Loucy (cell line): ENCODE measurements around the gene SLCO1B1.
"Not testable (repeated sequence)": the region's sequence is repeated elsewhere in the genome, so short reads cannot be mapped to it uniquely, and the experiment has no call there.

ENCODE experiments used
- H2AFZ ChIP-seq: fragments of 200-600 bp; sonication (generic); 2 replicates; pipeline ENCODE4 v1.6.0; 2016; ENCODE audit warnings: antibody characterized with exemption, mild to moderate bottlenecking, low read length, moderate library complexity
- H3F3A ChIP-seq: fragments of 200-600 bp; 2 replicates; pipeline ENCODE4 v1.6.0; 2016; ENCODE audit warnings: antibody characterized with exemption, low read depth, mild to moderate bottlenecking
- H3K27me3 ChIP-seq: fragments of 200-600 bp; sonication (generic); 2 replicates; pipeline ENCODE4 v1.6.1; 2014; ENCODE audit warnings: low read length, mild to moderate bottlenecking; ENCODE audit not compliant: insufficient read depth, poor library complexity, severe bottlenecking
- H3K36me3 ChIP-seq: fragments of 200-600 bp; sonication (generic); 2 replicates; pipeline ENCODE4 v1.6.1; 2016; ENCODE audit warnings: low read length; ENCODE audit not compliant: insufficient read depth
- H3K4me1 ChIP-seq: fragments of 200-600 bp; sonication (generic); 2 replicates; pipeline ENCODE4 v1.5.1; 2014; ENCODE audit warnings: low read length, mild to moderate bottlenecking; ENCODE audit not compliant: insufficient read depth, poor library complexity, severe bottlenecking
- H3K4me2 ChIP-seq: fragments of 200-600 bp; sonication (generic); 2 replicates; pipeline ENCODE4 v1.6.0; 2014; ENCODE audit warnings: antibody characterized with exemption, low read length, low read depth, mild to moderate bottlenecking; ENCODE audit not compliant: poor library complexity, severe bottlenecking
- H3K4me3 ChIP-seq: fragments of 200-600 bp; sonication (generic); 2 replicates; pipeline ENCODE4 v1.5.1; 2014; ENCODE audit warnings: low read length, mild to moderate bottlenecking, mixed read lengths; ENCODE audit not compliant: poor library complexity, severe bottlenecking
- H3K79me2 ChIP-seq: fragments of 200-600 bp; sonication (generic); 2 replicates; pipeline ENCODE4 v1.6.1; 2014; ENCODE audit warnings: low read length; ENCODE audit not compliant: insufficient read depth
- H3K9ac ChIP-seq: fragments of 200-600 bp; sonication (generic); 2 replicates; pipeline ENCODE4 v1.6.0; 2014; ENCODE audit warnings: mild to moderate bottlenecking, low read depth, low read length, moderate library complexity; ENCODE audit not compliant: poor library complexity, severe bottlenecking
- H3K9me2 ChIP-seq: fragments of 200-600 bp; sonication (generic); replicated peaks from 2 replicates; pipeline ENCODE4 v1.6.1; 2016; ENCODE audit warnings: low read depth, low read length, mixed read lengths
- H3K9me3 ChIP-seq: fragments of 200-600 bp; sonication (generic); 2 replicates; pipeline ENCODE4 v1.6.1; 2014; ENCODE audit warnings: mild to moderate bottlenecking, antibody characterized with exemption, low read length, low read depth; ENCODE audit not compliant: insufficient read depth
- H4K20me1 ChIP-seq: fragments of 200-600 bp; sonication (generic); 2 replicates; pipeline ENCODE4 v1.6.0; 2014; ENCODE audit warnings: antibody characterized with exemption, low read length, mild to moderate bottlenecking; ENCODE audit not compliant: insufficient read depth, poor library complexity, severe bottlenecking
- CTCF ChIP-seq: fragments of 200-600 bp; sonication (generic); conservative IDR thresholded peaks from 2 replicates; pipeline ENCODE4 v1.5.1; 2014; ENCODE audit warnings: mild to moderate bottlenecking, antibody characterized with exemption, low read length
- EZH2phosphoT487 ChIP-seq: fragments of 200-600 bp; IDR thresholded peaks from 2 replicates; pipeline ENCODE4 v1.6.1; 2018; ENCODE audit warnings: antibody characterized with exemption, mild to moderate bottlenecking, moderate library complexity, borderline replicate concordance

Gene SLCO1B1

GRCh38 chr12:21130998-21131397 lies at the start of gene SLCO1B1:
SLCO1B1 (plus strand) TSS chr12:21131194; CDS start chr12:21141575, 10,381 bp downstream.
- Histone ChIP-seq H3K4me1 (no peaks in the 10 kb centered on the region), H4K20me1 (no peaks in the 10 kb centered on the region), H2AFZ (no peak within 1 kb of the TSS), H3K79me2 (no peaks in the 10 kb centered on the region), H3K4me3 (no peak within 1 kb of the TSS), H3K36me3 (no peaks in the 10 kb centered on the region), H3K4me2 (no peak within 1 kb of the TSS), H3K9me3 (no peaks in the 10 kb centered on the region), H3F3A (no peaks in the 10 kb centered on the region), H3K9ac (no peak within 1 kb of the TSS), H3K9me2 (no peaks in the 10 kb centered on the region), H3K27me3 (no peaks in the 10 kb centered on the region)
- TF ChIP-seq CTCF: no peak
- no peak for TF ChIP-seq EZH2phosphoT487

- not testable (repeated sequence) for H3K36me3 ChIP-seq, H2AFZ ChIP-seq, H3K9me3 ChIP-seq, H3K9me2 ChIP-seq, H3K9ac ChIP-seq, H4K20me1 ChIP-seq, H3F3A ChIP-seq, H3K27me3 ChIP-seq, H3K4me3 ChIP-seq, H3K79me2 ChIP-seq, H3K4me2 ChIP-seq, H3K4me1 ChIP-seq
Measured at GRCh38 chr12:21084753-21085152, 46.2 kb upstream of the SLCO1B1 start.

GRCh38 chr12:21111732-21112131 lies 19.3 kb upstream of the SLCO1B1 start:
- H3K9me3 ChIP-seq: no peaks in the 10 kb centered on the region
- no peaks in the 10 kb centered on the region for H3K79me2 ChIP-seq
- H3K9me2 ChIP-seq: no peaks in the 10 kb centered on the region
- H3K4me3 ChIP-seq: no peak overlapping the region
- no peaks in the 10 kb centered on the region for H3K4me1 ChIP-seq
- H2AFZ ChIP-seq: no peak overlapping the region
- no peaks in the 10 kb centered on the region for H4K20me1 ChIP-seq
- no peaks in the 10 kb centered on the region for H3F3A ChIP-seq
- TF ChIP-seq EZH2phosphoT487: no peak
- TF ChIP-seq CTCF: no peak
- no peak overlapping the region for H3K4me2 ChIP-seq
- no peaks in the 10 kb centered on the region for H3K27me3 ChIP-seq
- no peak overlapping the region for H3K9ac ChIP-seq
- H3K36me3 ChIP-seq: no peaks in the 10 kb centered on the region

- H2AFZ ChIP-seq: no peak overlapping the region
- no peaks in the 10 kb centered on the region for H3F3A ChIP-seq
- no peak overlapping the region for H3K4me3 ChIP-seq
- no peaks in the 10 kb centered on the region for H3K9me2 ChIP-seq
- TF ChIP-seq CTCF: no peak
- TF ChIP-seq EZH2phosphoT487: no peak
- no peaks in the 10 kb centered on the region for H3K79me2 ChIP-seq
- H3K27me3 ChIP-seq: no peaks in the 10 kb centered on the region
- no peak overlapping the region for H3K9ac ChIP-seq
- H3K36me3 ChIP-seq: no peaks in the 10 kb centered on the region
- H4K20me1 ChIP-seq: no peaks in the 10 kb centered on the region
- H3K4me2 ChIP-seq: no peak overlapping the region
- H3K9me3 ChIP-seq: no peaks in the 10 kb centered on the region
- no peaks in the 10 kb centered on the region for H3K4me1 ChIP-seq
Measured at GRCh38 chr12:21113266-21113665, 17.7 kb upstream of the SLCO1B1 start.
